Stimulated activated CD8-positive, alpha-beta memory T cell treated with anti-CD3 and anti-CD28 coated beads, Interleukin-12 subunit alpha, Interleukin-12 subunit beta, amount 100 ng/mL, for 4 hours (primary cell): ENCODE measurements around the gene ABR.
"Not testable (repeated sequence)": the region's sequence is repeated elsewhere in the genome, so short reads cannot be mapped to it uniquely, and the experiment has no call there.

Source experiments
- DNase-seq: peaks from one replicate; pipeline ENCODE4 v3.0.0-alpha.2; 2020; ENCODE audit warnings: low read depth

The ABR gene

DNA sequence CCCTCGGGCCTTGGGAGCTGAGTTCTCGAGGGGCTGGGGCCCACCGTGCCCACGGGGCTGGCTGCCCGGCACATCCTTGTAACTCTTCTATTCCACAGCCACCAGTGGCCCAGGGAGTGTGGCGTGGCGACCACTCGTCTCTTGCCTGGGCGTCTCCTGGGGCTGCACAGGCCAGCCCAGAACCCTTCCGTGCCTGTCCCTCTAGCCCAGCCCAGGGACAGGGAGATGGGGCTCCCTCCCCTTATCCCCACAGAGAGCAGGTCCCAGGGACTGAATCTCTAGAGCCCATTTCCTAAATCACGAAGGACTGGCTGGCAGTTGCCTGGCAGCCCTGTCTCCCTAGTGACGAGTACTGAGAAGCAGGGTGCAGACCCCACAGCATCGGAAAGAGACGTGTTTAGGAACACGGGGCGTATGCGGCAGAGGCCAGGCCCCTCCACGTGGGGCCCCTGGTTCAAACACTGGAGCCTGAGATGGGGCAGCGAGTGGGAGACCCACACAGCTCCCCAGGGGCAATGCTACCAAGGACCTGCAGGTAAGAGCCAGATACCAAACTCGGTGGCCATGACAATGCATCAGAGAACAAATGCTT lies 131.8 kb downstream of the ABR start:
- no peak for DNase-seq

DNA sequence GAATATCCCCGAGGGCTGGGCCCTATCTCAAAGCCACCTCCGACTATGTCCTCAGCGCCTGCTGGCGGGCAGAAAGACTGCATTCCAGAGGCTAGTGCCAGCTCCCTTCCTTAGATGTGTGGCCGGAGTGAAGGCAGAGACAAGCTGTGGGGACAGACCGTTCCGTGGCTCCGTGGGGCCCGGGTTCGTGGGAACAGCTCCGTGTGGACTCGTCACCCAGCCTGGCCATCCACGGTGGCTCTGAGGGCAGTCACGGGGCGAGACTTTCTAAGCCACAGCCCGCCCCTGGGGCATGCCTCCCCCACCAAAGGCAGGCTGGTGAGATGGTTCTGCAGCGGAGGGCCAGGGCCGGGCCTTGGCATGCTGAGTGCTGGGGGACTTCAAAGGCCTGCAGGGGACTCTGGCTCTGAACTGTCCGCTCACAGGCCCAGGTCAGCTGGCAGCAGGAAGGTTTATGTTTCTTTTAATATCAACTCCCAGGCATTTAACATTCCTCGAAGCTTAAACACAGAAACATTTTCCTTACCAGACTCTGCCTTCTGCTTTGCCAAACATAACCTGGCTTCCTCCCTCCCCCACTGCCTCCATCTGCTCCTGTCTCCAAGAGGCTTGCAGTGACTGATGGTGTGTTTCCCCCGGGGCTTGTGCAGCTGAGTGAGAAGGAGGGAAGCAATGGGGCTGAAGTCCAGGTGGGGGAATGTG lies 132.5 kb downstream of the ABR start:
- no peak for DNase-seq

GRCh38 chr17:1045456-1045855 lies 134.3 kb downstream of the ABR start:
- no peak for DNase-seq

DNA sequence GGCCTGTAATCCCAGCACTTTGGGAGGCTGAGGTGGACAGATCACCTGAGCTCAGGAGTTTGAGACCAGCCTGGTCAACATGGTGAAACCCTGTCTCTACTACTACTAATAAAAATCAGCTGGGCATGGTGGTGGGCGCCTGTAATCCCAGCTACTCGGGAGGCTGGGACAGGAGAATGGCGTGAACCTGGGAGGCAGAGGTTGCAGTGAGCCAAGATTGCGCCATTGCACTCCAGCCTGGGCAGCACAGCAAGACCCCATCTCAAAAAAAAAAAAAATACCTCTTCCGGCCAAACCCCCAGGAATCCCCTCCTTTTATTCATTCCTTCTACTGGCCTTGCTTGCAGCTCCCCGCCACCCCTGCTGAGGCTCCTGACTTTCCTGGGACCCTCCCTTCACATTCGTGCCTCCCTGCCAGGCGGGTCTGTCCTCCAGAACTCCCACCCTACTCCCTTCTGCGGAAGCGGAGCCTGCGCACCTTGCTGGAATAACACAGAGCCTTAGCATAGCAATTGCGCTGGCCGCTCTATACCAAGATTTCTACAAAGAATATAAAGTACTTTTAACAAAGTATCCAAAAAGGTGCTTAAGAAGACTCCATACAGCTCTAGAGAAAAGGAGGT lies 135.3 kb downstream of the ABR start:
- DNase-seq: not testable (repeated sequence)

- DNase-seq: no peak
These were observed 136.1 kb downstream of the ABR start for GRCh38 chr17:1043601-1044251.

DNA sequence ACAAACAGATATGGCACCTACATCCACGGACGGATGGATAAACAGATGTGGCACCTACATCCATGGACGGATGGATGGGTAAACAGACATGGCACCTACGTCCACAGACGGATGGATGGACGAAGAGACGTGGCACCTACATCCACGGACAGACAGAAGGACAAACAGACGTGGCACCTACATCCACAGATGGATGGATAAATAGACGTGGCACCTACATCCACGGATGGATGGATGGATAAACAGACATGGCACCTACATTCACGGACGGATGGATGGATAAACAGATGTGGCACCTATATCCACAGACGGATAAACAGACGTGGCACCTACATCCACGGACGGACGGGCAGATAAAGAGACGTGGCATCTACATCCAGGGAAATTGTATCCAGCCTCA lies 137.3 kb downstream of the ABR start:
- no peak for DNase-seq

DNA sequence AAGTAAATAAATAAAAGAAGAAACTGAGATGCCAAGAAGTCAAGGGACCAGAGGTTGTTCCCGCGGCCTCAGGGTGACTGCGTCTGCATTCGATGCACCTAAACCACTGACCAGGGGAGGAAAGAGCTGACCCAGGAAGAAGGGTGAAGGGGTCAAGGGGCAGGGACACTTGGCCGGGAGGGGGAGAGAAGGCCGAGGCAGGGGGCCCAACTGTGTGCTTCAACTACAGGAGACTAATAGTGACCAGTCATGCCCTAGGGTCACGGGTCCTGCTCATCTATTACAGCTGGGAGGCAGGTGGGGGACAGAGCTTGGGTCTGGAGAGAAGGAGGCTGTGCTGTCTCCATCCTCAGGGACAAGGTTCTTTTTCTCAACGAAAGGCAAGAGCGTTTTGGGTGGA lies 138.0 kb downstream of the ABR start:
- no peak for DNase-seq

GRCh38 chr17:1040216-1040600 lies 139.6 kb downstream of the ABR start:
- no peak for DNase-seq

- no peak for DNase-seq
These were observed 140.1 kb downstream of the ABR start for GRCh38 chr17:1039511-1040215.

GRCh38 chr17:1039123-1039507 lies 140.7 kb downstream of the ABR start:
- DNase-seq: no peak

- no peak for DNase-seq
These were observed 141.2 kb downstream of the ABR start for GRCh38 chr17:1038459-1039122.

GRCh38 chr17:1037238-1037879 lies 142.4 kb downstream of the ABR start:
- DNase-seq: no peak

DNA sequence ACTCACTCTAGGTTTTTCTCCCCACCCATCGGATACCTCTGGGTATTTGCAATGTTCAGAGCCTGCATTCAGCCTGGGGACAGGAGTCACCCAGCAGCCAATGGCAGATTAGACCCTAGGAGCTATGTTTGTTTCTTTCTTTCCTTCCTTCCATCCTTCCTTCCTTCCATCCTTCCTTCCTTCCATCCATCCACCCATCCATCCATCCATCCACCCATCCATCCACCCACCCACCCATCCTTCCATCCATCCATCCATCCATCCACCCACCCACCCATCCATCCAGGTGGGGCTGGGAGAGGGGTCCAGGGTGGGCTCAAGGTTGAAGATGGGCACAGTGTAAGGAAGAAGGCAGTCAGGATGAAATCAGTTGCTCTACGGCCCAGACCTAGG lies 142.9 kb downstream of the ABR start:
- DNase-seq: no peak

DNA sequence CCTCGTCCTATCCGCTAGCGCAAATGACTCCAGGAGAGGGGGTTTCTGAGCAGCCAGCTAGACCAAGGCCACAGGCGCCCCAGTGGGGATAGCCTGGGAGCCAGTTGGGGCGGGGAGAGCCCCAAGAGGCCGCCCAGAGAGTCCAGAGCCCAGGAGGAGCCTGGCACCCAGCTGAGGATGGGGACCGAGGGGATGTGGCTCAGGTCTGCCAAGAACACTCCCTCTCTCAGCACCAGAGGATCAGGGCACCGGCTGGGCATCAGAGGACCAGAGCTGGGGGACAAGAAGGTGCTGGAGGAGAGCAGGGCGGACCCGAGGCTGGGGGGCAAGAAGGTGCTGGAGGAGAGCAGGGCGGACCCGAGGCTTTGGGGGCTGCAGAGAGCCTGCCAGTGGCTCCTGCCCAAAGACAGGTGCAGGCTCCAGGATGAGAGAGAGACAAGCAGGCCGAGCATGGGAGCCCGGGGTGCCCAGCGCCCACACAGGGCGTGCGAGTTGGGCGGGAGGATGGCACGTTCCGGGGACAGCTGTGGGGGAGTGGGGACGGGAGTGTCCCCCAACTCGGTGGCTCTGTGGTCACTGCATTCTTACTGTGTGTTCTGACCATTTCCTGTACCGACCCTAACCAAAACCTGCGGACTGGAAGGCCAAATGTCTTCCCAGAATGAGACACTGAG lies 143.5 kb downstream of the ABR start:
- no peak for DNase-seq

- DNase-seq: no peak
These were observed 144.1 kb downstream of the ABR start for GRCh38 chr17:1035546-1036170.

- no peak for DNase-seq
These were observed 145.1 kb downstream of the ABR start for GRCh38 chr17:1034652-1035210.

DNA sequence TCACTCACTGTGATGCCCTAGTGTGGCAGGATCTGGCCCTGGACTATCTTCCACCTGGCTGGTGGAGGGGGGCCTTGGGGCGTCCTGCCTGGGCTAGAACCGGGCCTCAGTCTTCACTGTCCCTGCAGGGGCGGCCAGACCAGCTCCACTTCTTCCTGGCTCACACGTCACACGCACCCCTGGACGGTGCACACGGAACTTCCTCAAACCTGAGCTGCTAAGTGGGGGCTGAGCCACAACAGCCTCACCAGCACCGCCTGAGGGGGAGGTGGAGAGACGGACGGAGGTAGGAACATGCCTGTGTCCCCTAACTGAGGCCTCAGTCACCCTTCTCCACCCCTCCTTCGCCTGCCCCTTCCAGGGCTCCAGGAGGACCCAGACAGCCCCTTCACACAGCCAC lies 146.3 kb downstream of the ABR start:
- DNase-seq: no peak

DNA sequence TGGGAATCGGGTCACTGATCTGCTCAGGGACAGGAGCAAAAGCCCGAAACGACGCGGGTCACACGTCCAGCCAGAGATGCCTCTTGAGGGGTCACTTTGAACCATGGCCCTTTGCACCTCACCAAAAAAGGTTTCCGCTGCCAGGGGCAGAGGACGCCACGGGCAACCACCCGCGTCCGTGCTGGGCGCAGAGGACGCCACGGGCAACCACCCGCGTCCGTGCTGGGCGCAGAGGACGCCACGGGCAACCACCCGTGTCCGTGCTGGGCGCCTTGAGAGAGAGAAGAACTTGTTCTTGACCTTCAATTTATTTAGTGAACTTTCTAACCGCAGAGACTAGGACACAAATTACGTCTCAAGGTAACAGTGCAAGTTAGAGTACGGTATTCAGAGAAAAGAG lies 147.4 kb downstream of the ABR start:
- no peak for DNase-seq

- DNase-seq: no peak
These were observed 148.1 kb downstream of the ABR start for GRCh38 chr17:1031711-1032110.
